ENCODE measurements around the gene PRR15L.

GRCh38 chr17:47952171-47953021, 5.3 kb downstream of the PRR15L start:
- TF ChIP-seq CTCF (IDR thresholded peaks at IDR 0.05) (no peak), POLR2AphosphoS5 (IDR thresholded peaks at IDR 0.05; ENCODE audit: low read depth, low read length) (no peak), SIN3A (IDR thresholded peaks at IDR 0.05; ENCODE audit: borderline replicate concordance, insufficient read depth, low read depth, low read length) (no peak)

Measured in Panc1 (cell line).